Neural crest cell (in vitro differentiated cells): ENCODE results near the gene AGPAT3. TPM values are rescaled to one million over a fixed set of nuclear protein-coding genes. Genes with fewer than 3 reads are reported as not detected.

Source experiments
- DNase-seq: peaks from one replicate; pipeline ENCODE4 v3.0.0; 2021; ENCODE audit warnings: low read depth, mixed read lengths, low spot score
- H3K27ac Mint-ChIP-seq: one replicate; pipeline ENCODE4 v1.8.0; 2021; ENCODE audit warnings: mild to moderate bottlenecking, mixed read lengths; ENCODE audit not compliant: unreplicated experiment
- H3K27me3 Mint-ChIP-seq: 2 replicates; pipeline ENCODE4 v1.8.0; 2021; ENCODE audit warnings: low read depth, mild to moderate bottlenecking, mixed read lengths
- H3K36me3 Mint-ChIP-seq: 2 replicates; pipeline ENCODE4 v1.8.0; 2021; ENCODE audit warnings: low read depth, mild to moderate bottlenecking, mixed read lengths
- H3K4me1 Mint-ChIP-seq: 2 replicates; pipeline ENCODE4 v1.8.0; 2021; ENCODE audit warnings: mixed read lengths
- H3K4me3 Mint-ChIP-seq: one replicate; pipeline ENCODE4 v1.8.0; 2021; ENCODE audit warnings: mild to moderate bottlenecking, mixed read lengths
- H3K9me3 Mint-ChIP-seq: 2 replicates; pipeline ENCODE4 v1.8.0; 2021; ENCODE audit warnings: mixed read lengths
- total RNA-seq: library from RNA; stranded (reverse); gene quantifications from 2 replicates; pipeline ENCODE4 v1.2.1, GENCODE V29; 2021
- TF ChIP-seq, protein P1 (sequence below): fragments of 200-600 bp; sonication (generic); conservative IDR thresholded peaks from 2 replicates; pipeline ENCODE4 v1.5.0; 2021; ENCODE audit warnings: antibody characterized with exemption, mild to moderate bottlenecking

The AGPAT3 gene
- total RNA-seq, 1 donor from 2014 or later = 37.3 TPM

DNA sequence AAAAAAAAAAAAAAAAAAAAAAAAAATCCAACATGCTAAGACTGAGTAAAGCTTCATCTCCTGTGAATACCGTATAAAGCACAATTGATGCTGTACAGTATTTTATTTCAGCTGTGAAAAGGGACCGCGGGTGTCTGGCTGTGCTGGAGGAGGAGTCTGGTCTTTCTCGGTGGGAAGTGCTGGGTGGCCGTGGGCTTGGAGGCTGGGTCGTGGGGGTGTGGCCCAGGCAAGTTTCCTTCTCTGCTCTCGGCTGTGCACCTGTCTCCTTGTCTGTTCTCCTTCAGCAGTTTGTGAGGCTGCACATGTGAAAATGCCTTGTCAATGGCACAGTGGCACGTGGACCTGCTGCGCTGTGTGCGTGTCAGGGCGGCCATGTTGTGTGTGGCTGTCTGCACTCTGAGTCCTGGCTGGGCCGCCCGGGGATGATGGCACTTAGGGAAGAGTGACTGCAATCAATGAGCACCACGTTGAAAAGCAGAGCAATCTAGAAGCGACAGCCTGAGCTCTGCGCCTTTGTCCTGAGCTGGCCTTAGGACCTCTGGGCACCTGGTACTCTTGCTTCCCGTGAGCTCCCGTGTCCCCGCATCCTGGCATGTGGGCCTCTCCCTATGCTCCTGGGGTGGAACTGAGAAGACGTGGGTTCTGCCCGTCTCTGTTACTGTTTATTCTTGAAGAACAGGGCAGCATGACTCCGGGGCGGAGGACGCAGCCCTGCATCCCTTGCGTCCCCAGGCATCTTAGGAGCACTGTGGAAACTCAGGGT lies 14.5 kb downstream of the AGPAT3 start:
- DNase-seq = no peak

DNA sequence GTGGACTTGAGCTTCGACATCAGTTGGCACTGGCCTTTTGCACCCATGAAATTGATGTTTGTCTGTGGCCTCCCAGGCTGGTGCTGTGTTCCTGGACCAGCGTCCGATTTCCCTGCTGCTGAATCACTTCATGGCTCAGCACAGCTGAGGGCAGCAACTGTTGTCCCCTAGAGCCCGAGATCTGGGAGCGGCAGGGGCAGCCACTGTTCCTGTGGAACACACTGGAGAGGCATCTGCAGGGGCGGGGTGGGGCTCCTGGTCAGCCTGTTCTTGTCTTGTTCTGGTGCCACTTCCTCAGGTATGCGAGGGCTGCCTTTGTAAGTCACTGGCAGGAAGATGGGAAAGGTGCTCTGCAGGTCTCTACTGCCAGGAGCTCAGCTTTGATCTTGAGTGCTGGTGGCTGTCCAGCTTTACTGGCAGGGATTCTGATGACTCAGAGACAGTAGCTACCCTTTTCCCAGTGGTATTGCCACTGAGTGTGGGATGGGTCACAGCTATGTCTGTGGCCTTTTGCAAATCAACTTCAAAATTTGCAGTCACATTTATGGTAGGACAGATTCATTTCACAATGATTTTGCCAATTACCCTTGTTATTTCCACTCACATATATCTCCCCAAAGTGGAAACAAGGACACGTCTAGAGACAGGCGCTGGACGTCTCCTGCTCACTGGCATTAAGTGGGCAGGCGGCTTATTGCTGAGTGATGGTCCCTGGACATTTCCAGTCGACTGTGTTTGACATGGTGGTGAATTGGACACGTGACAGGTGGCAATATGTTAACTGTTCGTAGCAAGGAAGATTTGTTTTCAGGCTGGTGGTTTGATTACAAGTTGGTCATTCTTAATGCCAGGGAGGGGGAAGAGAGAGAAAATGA lies 15.3 kb downstream of the AGPAT3 start:
- Mint-ChIP-seq H3K27me3 (no peaks in the 10 kb centered on the region), H3K27ac (no peak overlapping the region), H3K4me1 (peaks cover 24% of the 10 kb centered on the region), H3K36me3 (peaks cover 7% of the 10 kb centered on the region), H3K9me3 (no peaks in the 10 kb centered on the region), H3K4me3 (no peak overlapping the region)
- no peak for DNase-seq
- TF ChIP-seq, protein P1, sequence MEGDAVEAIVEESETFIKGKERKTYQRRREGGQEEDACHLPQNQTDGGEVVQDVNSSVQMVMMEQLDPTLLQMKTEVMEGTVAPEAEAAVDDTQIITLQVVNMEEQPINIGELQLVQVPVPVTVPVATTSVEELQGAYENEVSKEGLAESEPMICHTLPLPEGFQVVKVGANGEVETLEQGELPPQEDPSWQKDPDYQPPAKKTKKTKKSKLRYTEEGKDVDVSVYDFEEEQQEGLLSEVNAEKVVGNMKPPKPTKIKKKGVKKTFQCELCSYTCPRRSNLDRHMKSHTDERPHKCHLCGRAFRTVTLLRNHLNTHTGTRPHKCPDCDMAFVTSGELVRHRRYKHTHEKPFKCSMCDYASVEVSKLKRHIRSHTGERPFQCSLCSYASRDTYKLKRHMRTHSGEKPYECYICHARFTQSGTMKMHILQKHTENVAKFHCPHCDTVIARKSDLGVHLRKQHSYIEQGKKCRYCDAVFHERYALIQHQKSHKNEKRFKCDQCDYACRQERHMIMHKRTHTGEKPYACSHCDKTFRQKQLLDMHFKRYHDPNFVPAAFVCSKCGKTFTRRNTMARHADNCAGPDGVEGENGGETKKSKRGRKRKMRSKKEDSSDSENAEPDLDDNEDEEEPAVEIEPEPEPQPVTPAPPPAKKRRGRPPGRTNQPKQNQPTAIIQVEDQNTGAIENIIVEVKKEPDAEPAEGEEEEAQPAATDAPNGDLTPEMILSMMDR = no peak

More for the DNA sequence above, 14.5 kb downstream of the AGPAT3 start:
- no peak overlapping the region for H3K4me3 Mint-ChIP-seq
- no peaks in the 10 kb centered on the region for H3K9me3 Mint-ChIP-seq
- H3K27ac Mint-ChIP-seq = no peak overlapping the region
- no peaks in the 10 kb centered on the region for H3K27me3 Mint-ChIP-seq
- TF ChIP-seq, protein P1 = no peak
- H3K36me3 Mint-ChIP-seq = peaks cover 9% of the 10 kb centered on the region
- H3K4me1 Mint-ChIP-seq = peaks cover 18% of the 10 kb centered on the region

DNA sequence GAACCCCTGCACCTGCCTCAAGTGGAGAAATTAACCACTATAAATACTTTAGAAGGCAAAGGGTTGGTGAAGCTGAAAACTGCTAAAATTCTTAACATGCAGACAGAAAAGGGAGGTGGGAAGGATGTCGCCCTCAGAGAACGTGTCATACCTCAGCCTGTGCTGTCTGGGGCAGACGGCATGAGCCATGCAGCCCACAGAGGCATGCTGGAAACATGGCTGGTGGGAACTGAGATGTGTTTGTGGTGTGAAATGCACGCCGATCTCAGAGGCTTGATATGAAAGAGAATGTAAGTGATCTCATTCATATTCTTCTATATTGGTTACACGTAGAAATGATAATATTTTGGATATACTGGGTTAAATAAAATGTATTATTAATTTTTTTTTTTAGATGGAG lies 16.3 kb downstream of the AGPAT3 start:
- TF ChIP-seq, protein P1 = no peak
- Mint-ChIP-seq H3K27me3 (no peaks in the 10 kb centered on the region), H3K36me3 (peaks cover 5% of the 10 kb centered on the region), H3K4me1 (peaks cover 28% of the 10 kb centered on the region), H3K4me3 (no peak overlapping the region), H3K27ac (no peak overlapping the region), H3K9me3 (no peaks in the 10 kb centered on the region)
- no peak for DNase-seq

DNA sequence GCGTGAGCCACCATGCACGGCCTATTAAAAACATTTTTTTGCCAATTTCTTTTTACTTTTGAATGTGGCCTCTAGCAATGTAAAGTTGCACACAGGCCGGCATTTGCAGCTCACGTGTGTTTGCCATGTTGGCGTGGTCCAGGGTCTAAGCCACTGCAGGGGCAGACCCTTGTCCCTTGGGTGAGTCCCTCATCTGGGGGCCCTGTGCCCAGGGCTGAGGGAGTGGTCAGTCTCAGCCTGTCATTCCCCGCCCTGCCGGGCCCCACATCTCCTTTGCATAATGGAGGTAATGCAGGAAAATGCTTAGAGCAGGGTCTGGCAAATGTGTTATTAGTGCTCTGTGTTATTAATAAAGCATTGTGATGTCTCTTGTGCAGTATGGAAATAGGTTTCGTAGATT lies 16.9 kb downstream of the AGPAT3 start:
- Mint-ChIP-seq H3K9me3 (no peaks in the 10 kb centered on the region), H3K27ac (no peak overlapping the region), H3K4me1 (peaks cover 35% of the 10 kb centered on the region), H3K36me3 (peaks cover 5% of the 10 kb centered on the region), H3K27me3 (no peaks in the 10 kb centered on the region), H3K4me3 (no peak overlapping the region)
- no peak for DNase-seq
- TF ChIP-seq, protein P1 = no peak

GRCh38 chr21:43882952-43883545 lies 18.0 kb downstream of the AGPAT3 start:
- no peak overlapping the region for H3K4me3 Mint-ChIP-seq
- no peak overlapping the region for H3K27ac Mint-ChIP-seq
- peaks cover 35% of the 10 kb centered on the region for H3K4me1 Mint-ChIP-seq
- TF ChIP-seq, protein P1 = no peak
- DNase-seq = no peak
- H3K9me3 Mint-ChIP-seq = no peaks in the 10 kb centered on the region
- no peaks in the 10 kb centered on the region for H3K27me3 Mint-ChIP-seq
- H3K36me3 Mint-ChIP-seq = peaks cover 4% of the 10 kb centered on the region
